SK-N-SH (cell line): ENCODE data around the gene TBCEL. TPM values are rescaled to one million over a fixed set of nuclear protein-coding genes. Genes with fewer than 3 reads are reported as not detected.

Experiments
- CTCF ChIA-PET: fragments of 300-600, 350-600 bp; formaldehyde crosslinking; extraction: SDS; loops from one replicate; lab custom pipeline; 2021; lab: Yijun Ruan, JAX
- POLR2A ChIA-PET: fragments of 350-600 bp; sonication (Branson Sonifier 250); formaldehyde crosslinking; extraction: SDS; loops from one replicate; lab custom pipeline; 2020; ENCODE audit warnings: antibody characterized with exemption, inconsistent platforms; lab: Yijun Ruan, JAX
- DNase-seq: peaks from one replicate; pipeline ENCODE4 v3.0.0; 2012
- H2AFZ ChIP-seq: fragments of 200-600 bp; sonication (generic); 2 replicates; pipeline ENCODE4 v1.8.1; 2016; ENCODE audit warnings: antibody characterized with exemption, mild to moderate bottlenecking, low read depth
- H3F3A ChIP-seq: fragments of 200-600 bp; sonication (generic); replicated peaks from 2 replicates; pipeline ENCODE3; 2016; ENCODE audit warnings: antibody characterized with exemption, mild to moderate bottlenecking; ENCODE audit not compliant: insufficient read depth
- H3K27ac ChIP-seq, 2 experiments: fragments of 200-500 bp in 1 of 2; fragments of 200-600 bp in 1 of 2; sonication (Bioruptor generic) in 1 of 2; sonication (generic), shearing (Covaris generic) in 1 of 2; 2 replicates each; pipeline versions ENCODE4 v1.5.1 to v1.6.1; 2014 to 2016; ENCODE audit warnings: low read depth in 2 of 2, inconsistent platforms in 1 of 2, low read length in 1 of 2, mild to moderate bottlenecking in 1 of 2, mixed read lengths in 1 of 2
- H3K27me3 ChIP-seq: fragments of 200-600 bp; sonication (generic), shearing (Covaris generic); 2 replicates; pipeline ENCODE4 v1.6.1; 2016; ENCODE audit warnings: mixed run types; ENCODE audit not compliant: insufficient read depth
- H3K36me3 ChIP-seq, 2 experiments: fragments of 200-500 bp in 1 of 2; fragments of 200-600 bp in 1 of 2; sonication (Bioruptor generic) in 1 of 2; sonication (generic) in 1 of 2; replicated peaks in 1 of 2; 2 replicates each; pipeline versions ENCODE3 to v1.5.1; 2014 to 2016; ENCODE audit warnings: low read length in 1 of 2, mild to moderate bottlenecking in 1 of 2; ENCODE audit not compliant: insufficient read depth in 2 of 2, control insufficient read depth in 1 of 2
- H3K4me1 ChIP-seq, 2 experiments: fragments of 200-500 bp in 1 of 2; fragments of 200-600 bp in 1 of 2; sonication (Bioruptor generic) in 1 of 2; sonication (generic), shearing (Covaris generic) in 1 of 2; 2 replicates each; pipeline versions ENCODE4 v1.5.1 to v1.6.1; 2014 to 2016; ENCODE audit warnings: low read depth in 1 of 2, low read length in 1 of 2, mixed run types in 1 of 2; ENCODE audit not compliant: insufficient read depth in 2 of 2, control insufficient read depth in 1 of 2
- H3K4me2 ChIP-seq: fragments of 200-600 bp; sonication (generic), shearing (Covaris generic); 2 replicates; pipeline ENCODE4 v1.6.1; 2017; ENCODE audit warnings: mixed run types
- H3K4me3 ChIP-seq, 2 experiments: fragments of 200-500 bp in 1 of 2; fragments of 200-600 bp in 1 of 2; sonication (Bioruptor generic) in 1 of 2; sonication (generic), shearing (Covaris generic) in 1 of 2; 2 replicates each; pipeline versions ENCODE4 v1.5.1 to v1.8.1; 2014 to 2016; ENCODE audit warnings: low read depth in 2 of 2, inconsistent platforms in 1 of 2, low read length in 1 of 2, mild to moderate bottlenecking in 1 of 2, mixed read lengths in 1 of 2, moderate library complexity in 1 of 2
- H3K79me2 ChIP-seq: fragments of 200-600 bp; sonication (generic); 2 replicates; pipeline ENCODE4 v1.8.1; 2017; ENCODE audit warnings: mild to moderate bottlenecking; ENCODE audit not compliant: insufficient read depth
- H3K9ac ChIP-seq: fragments of 200-600 bp; sonication (generic); 2 replicates; pipeline ENCODE4 v1.6.1; 2017; ENCODE audit warnings: mixed run types
- H3K9me2 ChIP-seq: fragments of 200-600 bp; sonication (generic); 2 replicates; pipeline ENCODE4 v1.6.1; 2017; ENCODE audit warnings: mixed run types
- H3K9me3 ChIP-seq: fragments of 200-600 bp; sonication (generic); 2 replicates; pipeline ENCODE4 v1.6.1; 2017; ENCODE audit warnings: mixed run types, mild to moderate bottlenecking, moderate library complexity
- H4K20me1 ChIP-seq: fragments of 200-600 bp; sonication (generic); 2 replicates; pipeline ENCODE4 v1.6.1; 2017; ENCODE audit warnings: mild to moderate bottlenecking, mixed run types; ENCODE audit not compliant: insufficient read depth
- FOSL2 ChIP-seq: IDR thresholded peaks from 2 replicates; pipeline ENCODE4 v1.4.0; 2012; ENCODE audit warnings: low read depth, mild to moderate bottlenecking, moderate library complexity, borderline replicate concordance
- FOXJ3 ChIP-seq: sonication (generic); formaldehyde crosslinking; IDR thresholded peaks from 2 replicates; pipeline ENCODE4 v1.5.1; 2020; ENCODE audit warnings: mild to moderate bottlenecking, missing genetic modification reagents
- FOXM1 ChIP-seq: IDR thresholded peaks from 2 replicates; pipeline ENCODE4 v1.4.0; 2012; ENCODE audit warnings: low read depth, mild to moderate bottlenecking
- MEF2A ChIP-seq: IDR thresholded peaks from 2 replicates; pipeline ENCODE4 v1.4.0; 2012; ENCODE audit warnings: low read depth, borderline replicate concordance
- MXI1 ChIP-seq: IDR thresholded peaks from 2 replicates; pipeline ENCODE4 v1.6.1; 2012; ENCODE audit warnings: mild to moderate bottlenecking, low read depth, low read length, improper control_type of control experiment
- NFIC ChIP-seq: IDR thresholded peaks from 2 replicates; pipeline ENCODE4 v1.4.0; 2012; ENCODE audit warnings: borderline replicate concordance
- POLR2AphosphoS5 ChIP-seq: IDR thresholded peaks from 2 replicates; pipeline ENCODE4 v1.6.1; 2012; ENCODE audit warnings: low read depth, low read length
- TAF1 ChIP-seq: IDR thresholded peaks from 2 replicates; pipeline ENCODE4 v1.6.1; 2012; ENCODE audit warnings: low read depth, mild to moderate bottlenecking, low read length, moderate library complexity, borderline replicate concordance
- TCF12 ChIP-seq: IDR thresholded peaks from 2 replicates; pipeline ENCODE4 v1.4.0; 2012
- TEAD4 ChIP-seq: IDR thresholded peaks from 2 replicates; pipeline ENCODE4 v1.4.0; 2012; ENCODE audit warnings: mild to moderate bottlenecking, borderline replicate concordance; ENCODE audit not compliant: insufficient read depth
- YY1 ChIP-seq: IDR thresholded peaks from 2 replicates; pipeline ENCODE4 v1.4.0; 2012; ENCODE audit warnings: low read depth, mild to moderate bottlenecking
- WGBS: methylation state at CpG from one replicate; pipeline ENCODE4 v1.1.6; 2017; ENCODE audit warnings: low lambda C conversion rate; 5-methylcytosine and 5-hydroxymethylcytosine counted together
- polyA plus RNA-seq, 3 experiments: library from polyadenylated mRNA; depleted of rRNA; stranded (reverse); fragments of >200 nt; gene quantifications; 2 replicates each; pipeline ENCODE4 v1.2.3, GENCODE V29; 2012
- TF ChIP-seq, protein P1 (sequence below): fragments of 200-600 bp; sonication (generic); IDR thresholded peaks from 2 replicates; pipeline ENCODE4 v1.6.1; 2017; ENCODE audit warnings: antibody characterized with exemption, mild to moderate bottlenecking, moderate library complexity

TBCEL gene
- polyA plus RNA-seq, 1 of the 3 experiments (the other 2 are of a cell fraction), result 5.9 TPM

DNA sequence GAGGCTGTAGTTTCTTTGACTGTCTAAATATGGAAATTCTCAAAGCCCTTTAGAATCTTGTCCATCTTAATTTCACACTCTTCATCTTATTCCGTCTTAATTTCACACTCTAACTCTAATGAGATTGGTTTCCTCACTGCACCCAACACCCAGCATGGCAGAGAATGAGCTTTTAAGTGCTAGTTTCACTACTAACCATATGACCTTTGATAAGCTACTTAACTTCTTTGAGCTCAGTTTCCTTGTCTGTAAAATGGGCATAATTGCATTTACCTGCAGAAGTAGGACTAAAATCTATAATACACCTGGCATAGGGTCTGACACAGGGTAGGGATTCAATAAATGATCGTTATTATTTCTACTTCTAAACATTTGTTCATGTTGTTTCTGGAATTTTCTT, 30.4 kb downstream of the TBCEL start (continued):
- no peak for TF ChIP-seq NFIC
- no peak for TF ChIP-seq FOSL2
- no peak for TF ChIP-seq TAF1

DNA sequence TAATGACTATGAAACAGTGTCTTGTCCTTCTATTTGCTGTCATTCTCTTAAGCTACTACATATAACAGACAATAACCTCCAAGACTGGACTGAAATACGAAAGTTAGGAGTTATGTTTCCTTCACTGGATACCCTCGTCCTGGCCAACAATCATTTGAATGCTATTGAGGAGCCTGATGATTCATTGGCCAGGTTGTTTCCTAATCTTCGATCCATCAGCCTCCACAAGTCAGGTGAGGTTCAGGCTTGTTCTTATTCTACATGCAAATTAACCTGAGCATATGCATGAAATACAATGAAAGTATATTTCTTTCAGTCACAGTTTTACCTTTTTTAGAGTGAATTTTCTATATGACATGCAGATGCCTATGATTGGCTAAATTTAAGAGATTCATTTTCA, 31.2 kb downstream of the TBCEL start:
- peaks cover 59 to 95% of the 10 kb centered on the region in 2 experiments for H3K36me3 ChIP-seq
- no peak overlapping the region for H3K27ac ChIP-seq
- H2AFZ ChIP-seq, result no peak overlapping the region
- H3K9me3 ChIP-seq, result no peaks in the 10 kb centered on the region
- no peak overlapping the region for H3K4me2 ChIP-seq
- H3K4me3 ChIP-seq, result no peak overlapping the region
- no peak overlapping the region for H3K9ac ChIP-seq
- no peaks in the 10 kb centered on the region for H4K20me1 ChIP-seq
- H3F3A ChIP-seq, result no peaks in the 10 kb centered on the region
- 98% methylated on average over 3 of the region's 3 CpGs for WGBS
- H3K79me2 ChIP-seq, result no peaks in the 10 kb centered on the region
- H3K4me1 ChIP-seq, result no peaks in the 10 kb centered on the region
- no peak for DNase-seq
- no peaks in the 10 kb centered on the region for H3K27me3 ChIP-seq
- ChIA-PET POLR2A (interaction anchor here (0.6 kb wide), 1 partner anchor 25 kb away, joined by 3 read pairs; no protein-coding TSS in a partner anchor), CTCF (interaction anchor here (1.2 to 1.5 kb wide), 2 partner anchors 8 to 10 kb away, joined by 4 read pairs; no protein-coding TSS in a partner anchor)
- no peaks in the 10 kb centered on the region for H3K9me2 ChIP-seq
- TF ChIP-seq POLR2AphosphoS5, result no peak
- TF ChIP-seq TCF12, result no peak
- no peak for TF ChIP-seq YY1
- TF ChIP-seq, protein P1, sequence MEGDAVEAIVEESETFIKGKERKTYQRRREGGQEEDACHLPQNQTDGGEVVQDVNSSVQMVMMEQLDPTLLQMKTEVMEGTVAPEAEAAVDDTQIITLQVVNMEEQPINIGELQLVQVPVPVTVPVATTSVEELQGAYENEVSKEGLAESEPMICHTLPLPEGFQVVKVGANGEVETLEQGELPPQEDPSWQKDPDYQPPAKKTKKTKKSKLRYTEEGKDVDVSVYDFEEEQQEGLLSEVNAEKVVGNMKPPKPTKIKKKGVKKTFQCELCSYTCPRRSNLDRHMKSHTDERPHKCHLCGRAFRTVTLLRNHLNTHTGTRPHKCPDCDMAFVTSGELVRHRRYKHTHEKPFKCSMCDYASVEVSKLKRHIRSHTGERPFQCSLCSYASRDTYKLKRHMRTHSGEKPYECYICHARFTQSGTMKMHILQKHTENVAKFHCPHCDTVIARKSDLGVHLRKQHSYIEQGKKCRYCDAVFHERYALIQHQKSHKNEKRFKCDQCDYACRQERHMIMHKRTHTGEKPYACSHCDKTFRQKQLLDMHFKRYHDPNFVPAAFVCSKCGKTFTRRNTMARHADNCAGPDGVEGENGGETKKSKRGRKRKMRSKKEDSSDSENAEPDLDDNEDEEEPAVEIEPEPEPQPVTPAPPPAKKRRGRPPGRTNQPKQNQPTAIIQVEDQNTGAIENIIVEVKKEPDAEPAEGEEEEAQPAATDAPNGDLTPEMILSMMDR, result no peak
- no peak for TF ChIP-seq MEF2A

DNA sequence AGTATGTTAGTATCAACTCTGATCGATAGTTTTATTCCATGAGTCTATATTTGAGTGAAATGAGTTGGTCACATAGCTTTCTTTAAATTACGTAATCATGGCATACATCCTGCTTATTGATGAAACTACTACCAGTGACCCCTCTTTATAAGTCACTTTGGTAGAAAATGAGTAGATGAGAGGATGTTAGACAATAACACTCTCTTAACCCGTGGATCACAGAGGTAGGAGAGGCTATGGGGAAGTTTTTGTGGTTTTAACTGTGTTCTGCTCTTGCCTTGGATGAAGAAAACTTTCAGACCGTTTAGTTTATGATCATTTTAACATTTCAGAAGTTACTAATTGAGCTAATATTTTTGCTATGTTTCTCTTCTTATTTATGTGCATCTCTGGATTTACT, 34.0 kb downstream of the TBCEL start:
- CTCF ChIA-PET, result interaction anchor here (0.6 to 1.5 kb wide), 2 partner anchors 16 to 153 kb away, joined by 3 read pairs; no protein-coding TSS in a partner anchor
- no peak overlapping the region for H3K4me2 ChIP-seq
- WGBS, result 82% methylated on average over 4 of the region's 4 CpGs
- no peaks in the 10 kb centered on the region for H3K27me3 ChIP-seq
- no peaks in the 10 kb centered on the region for H3F3A ChIP-seq
- no peaks in the 10 kb centered on the region for H3K79me2 ChIP-seq
- no peak overlapping the region for H2AFZ ChIP-seq
- peaks cover 76 to 96% of the 10 kb centered on the region in 2 experiments for H3K36me3 ChIP-seq
- H4K20me1 ChIP-seq, result no peaks in the 10 kb centered on the region
- H3K9me3 ChIP-seq, result no peaks in the 10 kb centered on the region
- DNase-seq, result no peak
- H3K9me2 ChIP-seq, result no peaks in the 10 kb centered on the region
- POLR2A ChIA-PET, result no interaction called here
- TF ChIP-seq FOSL2 (no peak), TEAD4 (no peak), FOXJ3 (CRISPR knock-in tag) (no peak), TAF1 (no peak), MXI1 (no peak), TCF12 (no peak), FOXM1 (no peak)
- TF ChIP-seq, all 33 proteins: peak for 0
- H3K9ac ChIP-seq, result no peak overlapping the region
- H3K4me1 ChIP-seq, result no peaks in the 10 kb centered on the region
- no peak overlapping the region for H3K4me3 ChIP-seq
- no peak overlapping the region for H3K27ac ChIP-seq
